ENCODE measurements around the gene DDO. TPM values are rescaled to one million over a fixed set of nuclear protein-coding genes. Genes with fewer than 3 reads are reported as not detected.

The DDO gene
- total and polyA plus RNA-seq, 4 donors: 0.79 to 3.1 (median 2.0) TPM

- WGBS, 2 donors: 80 to 91% methylated on average over 2 of the region's 2 CpGs
- no peak for DNase-seq
These were observed 59.6 kb downstream of the DDO start for GRCh38 chr6:110355727-110356126.

GRCh38 chr6:110355022-110355421 lies 60.4 kb downstream of the DDO start:
- WGBS, 2 donors: 81 to 91% methylated on average over 2 of the region's 2 CpGs
- H3K36me3 ChIP-seq (ENCODE audit: control insufficient read depth in 4 of 4, insufficient read depth in 4 of 4, low read length in 4 of 4): no peaks in the 10 kb centered on the region
- no peak overlapping the region for H3K4me3 ChIP-seq
- H3K9ac ChIP-seq (ENCODE audit: insufficient read depth in 1 of 2, low read length in 2 of 2): no peak overlapping the region
- DNase-seq: no peak
- no peak for TF ChIP-seq CTCF (IDR thresholded peaks at IDR 0.05; ENCODE audit: control extremely low read depth, extremely low read depth)
- H3K4me1 ChIP-seq (ENCODE audit: control insufficient read depth in 5 of 5, insufficient read depth in 5 of 5, low read length in 5 of 5): peaks cover 0 to 40% (median 9%) of the 10 kb centered on the region in 5 donors
- peaks cover 0 to 2% (median 0%) of the 10 kb centered on the region in 3 donors for H3K27me3 ChIP-seq (ENCODE audit: control insufficient read depth in 3 of 3, insufficient read depth in 3 of 3, low read length in 2 of 3)
- ATAC-seq (ENCODE audit: insufficient read depth, low FRiP score): no peak
- H3K27ac ChIP-seq (ENCODE audit: low read depth in 1 of 2, low read length in 1 of 2): no peak overlapping the region
- no peaks in the 10 kb centered on the region for H3K9me3 ChIP-seq (ENCODE audit: control insufficient read depth in 4 of 4, insufficient read depth in 3 of 4, low read length in 3 of 4)

More at GRCh38 chr6:110355727-110356126, 59.6 kb downstream of the DDO start:
- H3K4me1 ChIP-seq (ENCODE audit: control insufficient read depth in 5 of 5, insufficient read depth in 5 of 5, low read length in 5 of 5): peaks cover 0 to 41% (median 9%) of the 10 kb centered on the region in 5 donors
- H3K4me3 ChIP-seq: no peak overlapping the region
- H3K27me3 ChIP-seq (ENCODE audit: control insufficient read depth in 3 of 3, insufficient read depth in 3 of 3, low read length in 2 of 3): peaks cover 0 to 2% (median 0%) of the 10 kb centered on the region in 3 donors
- H3K27ac ChIP-seq (ENCODE audit: low read depth in 1 of 2, low read length in 1 of 2): no peak overlapping the region
- no peaks in the 10 kb centered on the region for H3K9me3 ChIP-seq (ENCODE audit: control insufficient read depth in 4 of 4, insufficient read depth in 3 of 4, low read length in 3 of 4)
- H3K36me3 ChIP-seq (ENCODE audit: control insufficient read depth in 4 of 4, insufficient read depth in 4 of 4, low read length in 4 of 4): no peaks in the 10 kb centered on the region
- no peak for ATAC-seq (ENCODE audit: insufficient read depth, low FRiP score)
- TF ChIP-seq CTCF (IDR thresholded peaks at IDR 0.05; ENCODE audit: control extremely low read depth, extremely low read depth): no peak
- H3K9ac ChIP-seq (ENCODE audit: insufficient read depth in 1 of 2, low read length in 2 of 2): no peak overlapping the region

- no peak for DNase-seq
- Histone ChIP-seq H3K4me3 (no peak overlapping the region), H3K36me3 (ENCODE audit: control insufficient read depth in 4 of 4, insufficient read depth in 4 of 4, low read length in 4 of 4) (no peaks in the 10 kb centered on the region), H3K4me1 (ENCODE audit: control insufficient read depth in 5 of 5, insufficient read depth in 5 of 5, low read length in 5 of 5) (peaks cover 0 to 31% (median 9%) of the 10 kb centered on the region in 5 donors), H3K27ac (ENCODE audit: low read depth in 1 of 2, low read length in 1 of 2) (no peak overlapping the region), H3K9ac (ENCODE audit: insufficient read depth in 1 of 2, low read length in 2 of 2) (no peak overlapping the region), H3K27me3 (ENCODE audit: control insufficient read depth in 3 of 3, insufficient read depth in 3 of 3, low read length in 2 of 3) (peaks cover 0 to 2% (median 0%) of the 10 kb centered on the region in 3 donors), H3K9me3 (ENCODE audit: control insufficient read depth in 4 of 4, insufficient read depth in 3 of 4, low read length in 3 of 4) (no peaks in the 10 kb centered on the region)
- ATAC-seq (ENCODE audit: insufficient read depth, low FRiP score): no peak
- no peak for TF ChIP-seq CTCF (IDR thresholded peaks at IDR 0.05; ENCODE audit: control extremely low read depth, extremely low read depth)
- 93 to 95% methylated on average over 2 of the region's 2 CpGs for WGBS, 2 donors
These were observed 61.2 kb downstream of the DDO start for GRCh38 chr6:110354153-110354552.

GRCh38 chr6:110353457-110354001 lies 61.8 kb downstream of the DDO start:
- Histone ChIP-seq H3K36me3 (ENCODE audit: control insufficient read depth in 4 of 4, insufficient read depth in 4 of 4, low read length in 4 of 4) (no peaks in the 10 kb centered on the region), H3K27ac (ENCODE audit: low read depth in 1 of 2, low read length in 1 of 2) (no peak overlapping the region), H3K27me3 (ENCODE audit: control insufficient read depth in 3 of 3, insufficient read depth in 3 of 3, low read length in 2 of 3) (peaks cover 0 to 2% (median 0%) of the 10 kb centered on the region in 3 donors), H3K9ac (ENCODE audit: insufficient read depth in 1 of 2, low read length in 2 of 2) (no peak overlapping the region), H3K4me1 (ENCODE audit: control insufficient read depth in 5 of 5, insufficient read depth in 5 of 5, low read length in 5 of 5) (peaks cover 0 to 25% (median 5%) of the 10 kb centered on the region in 5 donors), H3K9me3 (ENCODE audit: control insufficient read depth in 4 of 4, insufficient read depth in 3 of 4, low read length in 3 of 4) (no peaks in the 10 kb centered on the region), H3K4me3 (no peak overlapping the region)
- DNase-seq: no peak
- 83 to 91% methylated on average over 4 of the region's 4 CpGs for WGBS, 2 donors
- TF ChIP-seq CTCF (IDR thresholded peaks at IDR 0.05; ENCODE audit: control extremely low read depth, extremely low read depth): no peak
- ATAC-seq (ENCODE audit: insufficient read depth, low FRiP score): no peak

All from lung (tissue), 12 donors.